Measurements from ENCODE around the gene RNF208. TPM values are rescaled to one million over a fixed set of nuclear protein-coding genes. Genes with fewer than 3 reads are reported as not detected.

RNF208 gene
- total and polyA plus RNA-seq, 9 of the 15 experiments (the other 6 are each of a cell fraction or from before 2014, with no cell fraction given): 0.15 to 6.9 (median 0.50) TPM; not detected in 2

DNA sequence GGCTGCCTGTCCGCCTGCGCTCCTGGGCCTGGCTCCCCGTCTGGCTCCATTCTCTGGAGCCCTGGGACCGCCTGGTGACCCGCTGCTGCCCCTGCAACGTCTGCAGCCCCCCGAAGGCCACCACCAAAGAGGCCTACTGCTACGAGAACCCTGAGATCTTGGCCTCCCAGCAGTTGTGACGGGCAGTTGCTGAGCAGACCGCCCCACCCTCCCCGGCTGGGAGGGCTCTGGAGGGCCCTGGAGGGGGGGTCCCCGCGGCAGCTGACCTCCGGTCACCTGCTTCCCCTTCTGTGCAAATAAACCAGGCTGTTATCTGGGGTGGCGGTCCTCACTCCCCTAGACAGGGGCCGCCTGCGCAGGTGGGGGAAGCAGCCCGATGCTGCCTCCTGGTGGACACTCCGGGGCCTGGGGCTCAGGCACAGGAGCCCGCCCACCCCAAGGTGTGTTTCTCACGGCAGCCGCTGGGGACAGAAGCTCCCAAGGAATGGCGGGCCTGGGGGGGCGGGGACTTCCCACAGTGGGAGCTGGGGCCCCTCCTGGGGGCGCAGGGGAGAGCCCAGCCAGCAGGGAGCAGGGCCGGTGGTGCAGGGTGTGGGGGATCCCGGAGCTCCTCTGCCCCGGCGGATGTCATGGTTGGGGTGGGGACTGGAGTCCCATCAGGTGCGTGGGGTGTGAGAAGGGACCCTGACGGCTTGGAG lies 14.3 kb upstream of the RNF208 start (continued):
- TF ChIP-seq TCF3 (CRISPR knock-in tag; IDR thresholded peaks at IDR 0.05) (peak; percentile 91), ZEB2 (IDR thresholded peaks at IDR 0.05) (peak; percentile 45; the same call in 1 of the 2 replicates), ZNF592 (IDR thresholded peaks at IDR 0.05) (no peak), ZMIZ1 (IDR thresholded peaks at IDR 0.05; ENCODE audit: low read depth in 2 of 2, low read length in 2 of 2) (peak in 1 of 2 experiments; percentile 72; a peak in 1 of 4 replicates), MCM2 (IDR thresholded peaks at IDR 0.05; ENCODE audit: low read depth) (no peak), DEAF1 (CRISPR knock-in tag; IDR thresholded peaks at IDR 0.05) (peak; percentile 93), HDAC1 (IDR thresholded peaks at IDR 0.05) (peak in 1 of 2 experiments; percentile 21; a peak in 1 of 4 replicates), ZNF740 (CRISPR knock-in tag; IDR thresholded peaks at IDR 0.05) (peak; percentile 96), ZNF740 (tag; IDR thresholded peaks at IDR 0.05) (peak in 1 of 2 experiments; percentile 89; a peak in 2 of 4 replicates), NR4A1 (CRISPR knock-in tag; IDR thresholded peaks at IDR 0.05) (no peak), NR4A1 (tag; IDR thresholded peaks at IDR 0.05) (peak; percentile 74; the same call in 1 of the 2 replicates), ELF2 (CRISPR knock-in tag; IDR thresholded peaks at IDR 0.05) (0 out of 2 replicates have a peak, but pooled peaks have one; percentile 50)

Data from K562 (cell line).